ENCODE results near the gene CBX5. TPM values are rescaled to one million over a fixed set of nuclear protein-coding genes. Genes with fewer than 3 reads are reported as not detected.
"Not testable (repeated sequence)": the region's sequence is repeated elsewhere in the genome, so short reads cannot be mapped to it uniquely, and the experiment has no call there.

The CBX5 gene
- 100 to 1,000 TPM; 169 to 173 TPM for total RNA-seq

DNA sequence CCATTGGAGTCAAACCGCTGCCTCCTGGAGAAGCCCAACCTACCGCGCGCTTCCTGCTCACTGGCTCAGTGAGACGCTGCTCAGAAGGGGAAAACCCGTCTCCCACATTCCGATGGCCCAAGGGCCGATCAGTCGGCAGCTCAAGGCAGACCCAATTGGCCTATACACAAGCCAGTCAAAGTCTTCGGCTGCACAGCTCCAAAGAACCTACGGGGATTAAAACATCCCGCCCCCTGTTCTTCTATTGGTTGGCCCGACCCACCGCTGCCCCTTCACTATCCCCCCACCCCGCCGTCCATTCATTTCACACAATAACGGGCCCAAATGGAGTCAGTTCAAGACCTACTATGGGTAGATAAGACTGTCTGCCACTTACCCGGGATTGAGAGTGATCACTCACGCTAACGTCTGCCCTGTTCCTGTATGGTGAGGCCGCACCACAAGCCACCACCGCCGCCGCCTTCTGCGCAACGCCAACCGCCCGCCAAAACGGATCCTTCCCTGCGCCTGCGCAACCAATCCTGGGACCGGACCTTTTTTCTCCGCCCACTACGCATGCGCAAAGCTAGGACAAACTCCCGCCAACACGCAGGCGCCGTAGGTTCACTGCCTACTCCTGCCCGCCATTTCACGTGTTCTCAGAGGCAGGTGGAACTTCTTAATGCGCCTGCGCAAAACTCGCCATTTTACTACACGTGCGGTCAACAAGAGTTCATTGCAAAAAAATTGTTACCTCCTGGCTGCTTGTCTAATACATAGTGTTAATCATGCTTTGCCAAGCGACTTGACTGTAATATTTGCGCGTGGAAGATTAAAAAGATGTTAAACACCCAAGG lies at the start of gene CBX5:
CBX5 (minus strand) TSS at position 491 of the 836 bp plus-strand sequence. CDS start 22,472 bp downstream, outside the sequence.
- peaks cover 10% of the 10 kb centered on the region for H3K36me3 Mint-ChIP-seq (ENCODE audit: low read depth)
- peak; percentile 100 for DNase-seq
- no peak within 1 kb of the TSS for H3K4me3 Mint-ChIP-seq
- H3K27me3 Mint-ChIP-seq (ENCODE audit: low read depth) = no peaks in the 10 kb centered on the region
- peaks cover 54% of the 10 kb centered on the region for H3K4me1 Mint-ChIP-seq (ENCODE audit: low read depth)
- intact Hi-C loops (cut with micrococcal nuclease) = loop anchor here (1.0 to 5.0 kb wide), 15 partner anchors 10 to 1073 kb away; partner anchors contain the start of genes COPZ1, GPR84, HOXC10 and ITGB7
- no peak within 1 kb of the TSS for H3K27ac Mint-ChIP-seq
- no peaks in the 10 kb centered on the region for H3K9me3 Mint-ChIP-seq
- CTCF ChIA-PET = interaction anchor here (0.9 to 1.5 kb wide), 4 partner anchors 15 to 80 kb away, joined by 3 to 5 read pairs (median 3); no protein-coding TSS in a partner anchor

DNA sequence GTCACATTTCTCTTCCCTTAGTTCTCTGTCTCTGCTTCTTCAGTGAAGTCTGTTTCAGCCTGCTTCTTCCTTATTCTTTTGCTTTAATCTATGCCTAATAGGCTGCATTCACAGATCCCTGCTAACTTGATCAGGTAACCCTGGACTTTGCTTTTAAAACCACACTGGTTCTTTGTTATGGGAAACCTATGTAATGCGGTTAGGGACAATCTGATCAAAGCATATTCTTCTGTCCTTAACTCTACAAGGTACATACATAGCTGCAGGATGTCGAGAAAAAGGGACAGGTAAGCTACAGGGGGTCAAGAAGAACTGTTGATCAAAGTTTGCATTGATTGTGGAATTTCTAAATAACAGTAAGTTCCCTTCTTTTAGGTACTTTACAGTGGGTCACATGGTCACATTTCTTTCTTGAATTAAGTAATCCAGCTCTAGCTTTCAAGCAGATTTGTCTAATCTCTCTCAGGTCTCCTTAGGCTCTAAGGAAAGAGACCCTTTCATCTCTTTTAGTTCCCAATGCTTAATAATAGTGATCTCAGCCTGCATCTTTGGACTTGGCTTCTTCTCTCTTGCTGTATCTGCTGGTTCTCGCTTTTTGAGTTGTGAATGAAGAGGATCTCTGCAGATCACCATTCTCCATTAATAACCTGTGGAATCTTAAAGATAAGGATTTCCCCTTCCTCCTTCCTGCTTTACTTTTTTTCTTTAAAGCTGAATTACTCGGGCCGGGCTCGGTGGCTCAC lies 48.8 kb upstream of the CBX5 start:
- Mint-ChIP-seq H3K4me1 (ENCODE audit: low read depth) (peaks cover 76% of the 10 kb centered on the region), H3K27ac (peak overlapping the region; percentile 47), H3K36me3 (ENCODE audit: low read depth) (peaks cover 4% of the 10 kb centered on the region), H3K9me3 (no peaks in the 10 kb centered on the region), H3K27me3 (ENCODE audit: low read depth) (no peaks in the 10 kb centered on the region), H3K4me3 (no peak overlapping the region)
- CTCF ChIA-PET = interaction anchor here (1.4 to 1.6 kb wide), 3 partner anchors 9 to 71 kb away, joined by 4 to 6 read pairs (median 5); no protein-coding TSS in a partner anchor
- intact Hi-C loops (cut with micrococcal nuclease) = loop anchor here (5.0 kb wide), 1 partner anchor 86 kb away; no protein-coding TSS in a partner anchor
- DNase-seq = no peak

DNA sequence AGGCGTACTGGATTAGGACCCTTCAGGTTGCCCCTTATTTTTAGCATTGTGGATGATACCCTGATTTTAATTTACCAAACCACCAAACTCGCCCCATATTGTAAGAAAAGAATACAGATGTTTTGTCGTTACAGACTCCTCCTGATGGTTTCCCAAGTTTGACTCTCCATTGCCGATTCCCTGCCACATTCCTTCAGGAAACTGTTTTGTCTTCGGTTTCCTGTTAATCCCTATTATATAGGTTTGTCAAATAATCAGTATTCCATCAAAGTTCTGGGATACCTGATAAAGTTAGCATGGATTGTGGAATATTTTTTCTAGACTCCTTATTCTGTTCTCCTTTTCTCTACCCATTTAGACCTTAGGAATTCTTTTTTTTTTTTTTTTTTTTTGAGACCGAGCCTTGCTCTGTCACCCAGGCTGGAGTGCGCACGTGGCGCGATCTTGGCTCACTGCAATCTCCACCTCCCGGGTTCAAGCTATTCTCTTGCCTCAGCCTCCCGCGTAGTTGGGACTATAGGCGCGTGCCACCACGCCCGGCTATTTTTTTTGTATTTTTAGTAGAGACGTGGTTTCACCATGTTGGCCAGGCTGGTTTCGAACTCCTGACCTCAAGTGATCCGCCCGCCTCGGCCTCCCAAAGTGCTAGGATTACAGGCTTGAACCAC lies 45.7 kb upstream of the CBX5 start:
- H3K4me3 Mint-ChIP-seq = peak overlapping the region; percentile 100
- not testable (repeated sequence) for H3K36me3 Mint-ChIP-seq (ENCODE audit: low read depth); H3K9me3 Mint-ChIP-seq; DNase-seq; H3K27me3 Mint-ChIP-seq (ENCODE audit: low read depth)
- H3K4me1 Mint-ChIP-seq (ENCODE audit: low read depth) = peaks cover 52% of the 10 kb centered on the region
- CTCF ChIA-PET = interaction anchor here (0.6 to 4.9 kb wide), 29 partner anchors 9 to 1658 kb away, joined by 3 to 45 read pairs (median 4); partner anchors contain the start of gene NFE2
- peak overlapping the region; percentile 93 for H3K27ac Mint-ChIP-seq
- intact Hi-C loops (cut with micrococcal nuclease) = loop anchor here (1.0 to 5.0 kb wide), 4 partner anchors 45 to 598 kb away; partner anchors contain the start of genes CALCOCO1, CBX5 and HNRNPA1

DNA sequence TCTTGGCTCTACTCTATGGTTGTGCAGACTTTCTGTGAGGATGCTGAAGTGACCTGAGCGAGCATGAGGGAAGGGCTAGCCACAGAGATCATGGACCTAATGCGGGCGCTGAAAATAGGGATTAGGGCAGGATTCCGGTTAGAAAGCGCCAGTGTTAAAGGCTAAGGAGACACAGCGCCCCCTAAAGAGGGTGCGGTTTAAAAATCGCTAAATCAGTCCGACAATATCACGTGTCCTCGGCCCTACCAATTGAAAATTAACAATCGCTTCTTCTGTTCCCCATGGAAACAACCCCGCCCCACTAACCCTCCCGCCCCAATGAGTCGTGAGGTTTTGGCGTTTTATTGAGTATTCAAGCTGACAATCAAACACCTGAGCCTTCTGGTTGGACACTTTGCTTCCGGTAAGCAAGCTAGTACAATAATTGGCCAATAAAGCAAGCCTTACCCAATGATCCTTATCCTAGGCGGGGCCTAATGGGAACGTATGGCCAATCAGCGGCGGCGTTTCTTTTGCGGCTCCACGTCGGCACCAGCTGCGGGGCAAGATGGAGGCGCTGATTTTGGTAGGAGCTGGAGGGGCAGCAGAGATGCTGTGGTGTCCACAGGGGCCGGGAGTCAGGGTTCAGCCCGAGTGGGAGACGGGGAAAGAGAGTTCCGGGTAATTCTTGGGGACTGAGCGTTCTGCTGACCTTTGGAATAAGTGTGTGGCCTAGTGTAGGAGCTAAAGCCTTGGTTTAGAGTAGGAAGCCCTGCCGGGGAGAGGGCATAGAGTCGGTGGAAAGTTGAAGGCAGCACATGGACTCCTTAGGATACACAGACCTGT lies 44.9 kb upstream of the CBX5 start, which contains the start of gene COPZ1:
COPZ1 (plus strand) TSS at position 515 of the 825 bp plus-strand sequence; CDS start at position 548, 33 bp downstream.
- intact Hi-C loops (cut with micrococcal nuclease) = loop anchor here (1.0 to 5.0 kb wide), 8 partner anchors 34 to 598 kb away; partner anchors contain the start of genes CALCOCO1, CBX5, GPR84 and HNRNPA1
- Mint-ChIP-seq H3K27ac (peak within 1 kb of the TSS; percentile 93), H3K27me3 (ENCODE audit: low read depth) (no peaks in the 10 kb centered on the region), H3K36me3 (ENCODE audit: low read depth) (peaks cover 4% of the 10 kb centered on the region), H3K4me1 (ENCODE audit: low read depth) (peaks cover 44% of the 10 kb centered on the region), H3K9me3 (no peaks in the 10 kb centered on the region), H3K4me3 (peak within 1 kb of the TSS; percentile 100)
- CTCF ChIA-PET = interaction anchor here (0.6 to 4.9 kb wide), 36 partner anchors 8 to 1118 kb away, joined by 3 to 45 read pairs (median 4); partner anchors contain the start of gene NFE2
- peak; percentile 98 for DNase-seq

DNA sequence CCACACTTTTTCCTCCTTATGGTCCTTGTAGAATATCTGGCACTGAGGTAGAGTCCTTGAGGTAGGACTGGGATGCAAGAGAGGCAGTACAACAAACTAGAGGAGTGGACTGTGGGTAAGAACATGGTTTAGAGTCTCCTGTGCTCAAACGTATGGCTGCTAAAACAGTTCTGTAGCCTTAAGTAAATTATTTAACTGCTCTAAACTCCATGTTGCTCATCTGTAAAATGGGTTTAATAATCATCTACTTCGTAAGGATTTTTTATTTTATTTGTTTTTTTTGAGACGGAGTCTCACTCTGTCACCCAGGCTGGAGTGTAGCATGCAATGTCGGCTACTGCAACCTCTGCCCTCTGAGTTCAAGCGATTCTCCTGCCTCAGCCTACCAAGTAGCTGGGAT lies 41.4 kb upstream of the CBX5 start:
- Mint-ChIP-seq H3K4me1 (ENCODE audit: low read depth) (peaks cover 13% of the 10 kb centered on the region), H3K36me3 (ENCODE audit: low read depth) (peaks cover 4% of the 10 kb centered on the region), H3K4me3 (no peak overlapping the region), H3K9me3 (no peaks in the 10 kb centered on the region), H3K27ac (no peak overlapping the region), H3K27me3 (ENCODE audit: low read depth) (no peaks in the 10 kb centered on the region)
- CTCF ChIA-PET = interaction anchor here (0.8 to 2.3 kb wide), 4 partner anchors 11 to 58 kb away, joined by 3 to 7 read pairs (median 4); no protein-coding TSS in a partner anchor
- intact Hi-C loops (cut with micrococcal nuclease) = no loop called here
- no peak for DNase-seq

DNA sequence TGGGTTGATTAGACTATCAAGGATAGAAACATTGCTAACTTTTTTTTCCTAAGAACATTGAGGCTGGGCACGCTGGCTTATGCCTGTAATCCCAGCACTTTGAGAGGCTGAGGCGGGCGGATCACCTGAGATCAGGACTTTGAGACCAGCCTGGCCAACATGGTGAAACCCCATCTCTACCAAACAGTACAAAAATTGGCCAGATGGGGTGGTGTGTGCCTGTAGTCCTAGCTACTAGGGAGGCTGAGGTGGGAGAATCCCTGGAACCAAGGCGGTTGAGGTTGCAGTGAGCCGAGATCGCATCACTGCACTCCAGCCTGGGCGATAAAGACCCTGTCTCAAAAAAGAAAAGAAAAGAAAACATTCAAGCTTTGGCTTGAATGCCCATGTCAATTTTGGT lies 32.4 kb upstream of the CBX5 start:
- H3K27me3 Mint-ChIP-seq (ENCODE audit: low read depth); H3K9me3 Mint-ChIP-seq; H3K4me3 Mint-ChIP-seq; H3K4me1 Mint-ChIP-seq (ENCODE audit: low read depth); H3K27ac Mint-ChIP-seq; intact Hi-C loops (cut with micrococcal nuclease); H3K36me3 Mint-ChIP-seq (ENCODE audit: low read depth); DNase-seq: not testable (repeated sequence)
- CTCF ChIA-PET = interaction anchor here (0.8 to 1.2 kb wide), 2 partner anchors 22 to 60 kb away, joined by 3 to 4 read pairs; no protein-coding TSS in a partner anchor

DNA sequence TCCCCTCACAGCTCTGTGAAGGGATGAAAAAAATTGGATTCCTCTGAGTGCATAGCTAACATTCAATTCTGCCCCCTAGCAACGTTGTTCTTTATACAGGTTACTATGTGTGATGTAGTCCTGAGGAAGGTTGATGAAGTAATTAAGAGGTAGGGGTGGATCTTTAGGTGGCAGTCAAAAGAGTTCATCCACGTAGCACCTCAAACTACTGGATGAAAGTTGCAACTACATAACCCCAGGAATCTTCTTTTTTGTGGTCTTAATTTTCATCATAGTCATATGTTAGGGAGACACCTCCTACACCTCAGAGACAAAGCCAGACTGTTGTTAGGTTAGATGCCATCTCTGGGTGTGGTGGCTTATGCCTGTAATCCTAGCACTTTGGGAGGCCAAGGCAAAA lies 31.1 kb upstream of the CBX5 start:
- CTCF ChIA-PET = interaction anchor here (0.6 to 0.9 kb wide), 3 partner anchors 17 to 75 kb away, joined by 3 read pairs; no protein-coding TSS in a partner anchor
- DNase-seq = no peak
- peaks cover 5% of the 10 kb centered on the region for H3K27me3 Mint-ChIP-seq (ENCODE audit: low read depth)
- H3K4me3 Mint-ChIP-seq = no peak overlapping the region
- H3K27ac Mint-ChIP-seq = no peak overlapping the region
- H3K36me3 Mint-ChIP-seq (ENCODE audit: low read depth) = no peaks in the 10 kb centered on the region
- intact Hi-C loops (cut with micrococcal nuclease) = no loop called here
- no peaks in the 10 kb centered on the region for H3K9me3 Mint-ChIP-seq
- peaks cover 4% of the 10 kb centered on the region for H3K4me1 Mint-ChIP-seq (ENCODE audit: low read depth)

DNA sequence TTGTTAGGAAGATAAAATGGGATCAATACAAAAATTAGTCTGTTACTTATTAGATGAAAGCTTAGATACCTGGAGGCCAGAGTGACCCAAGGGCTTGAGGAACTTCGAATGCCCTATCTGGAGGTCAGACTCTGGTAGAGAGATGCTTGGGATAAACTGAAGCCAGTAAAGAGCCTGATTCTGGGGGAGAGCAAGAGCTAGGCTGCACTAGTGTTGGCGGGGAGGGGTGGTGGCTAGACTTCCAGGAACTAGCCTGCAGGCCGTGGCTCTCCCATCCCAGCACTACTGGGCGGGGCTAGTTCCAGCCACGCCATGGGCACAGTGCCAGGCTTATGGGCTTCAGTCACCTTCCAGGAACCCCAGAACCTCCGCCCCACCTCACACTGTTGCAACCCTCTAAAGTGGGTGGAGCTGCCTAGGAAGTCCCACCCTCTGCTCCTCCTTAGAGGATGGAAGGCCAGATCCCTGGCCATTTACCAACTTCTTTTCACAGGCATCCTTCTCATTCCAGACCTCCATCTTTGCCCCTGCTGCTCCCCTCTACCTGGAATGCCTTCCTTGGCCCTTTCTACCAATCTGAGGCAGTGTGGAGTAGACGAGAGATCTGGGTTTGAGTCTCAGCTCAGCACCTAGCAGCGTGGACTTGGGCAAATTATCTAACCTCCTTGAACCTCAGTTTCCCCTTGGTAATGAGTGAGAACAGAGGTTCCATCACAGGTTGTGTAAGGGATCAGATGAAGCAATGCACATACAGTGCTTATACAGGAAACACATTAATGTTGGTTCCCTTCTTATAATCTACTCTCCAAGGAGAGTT lies 27.2 kb upstream of the CBX5 start:
- H3K4me3 Mint-ChIP-seq = no peak overlapping the region
- peak; percentile 24 for DNase-seq
- CTCF ChIA-PET = interaction anchor here (0.6 to 1.8 kb wide), 9 partner anchors 13 to 322 kb away, joined by 3 to 5 read pairs (median 4); partner anchors contain the start of genes COPZ1 and HOXC10
- H3K27ac Mint-ChIP-seq = no peak overlapping the region
- intact Hi-C loops (cut with micrococcal nuclease) = no loop called here
- peaks cover 4% of the 10 kb centered on the region for H3K4me1 Mint-ChIP-seq (ENCODE audit: low read depth)
- H3K9me3 Mint-ChIP-seq = no peaks in the 10 kb centered on the region
- peaks cover 28% of the 10 kb centered on the region for H3K27me3 Mint-ChIP-seq (ENCODE audit: low read depth)
- H3K36me3 Mint-ChIP-seq (ENCODE audit: low read depth) = no peaks in the 10 kb centered on the region

DNA sequence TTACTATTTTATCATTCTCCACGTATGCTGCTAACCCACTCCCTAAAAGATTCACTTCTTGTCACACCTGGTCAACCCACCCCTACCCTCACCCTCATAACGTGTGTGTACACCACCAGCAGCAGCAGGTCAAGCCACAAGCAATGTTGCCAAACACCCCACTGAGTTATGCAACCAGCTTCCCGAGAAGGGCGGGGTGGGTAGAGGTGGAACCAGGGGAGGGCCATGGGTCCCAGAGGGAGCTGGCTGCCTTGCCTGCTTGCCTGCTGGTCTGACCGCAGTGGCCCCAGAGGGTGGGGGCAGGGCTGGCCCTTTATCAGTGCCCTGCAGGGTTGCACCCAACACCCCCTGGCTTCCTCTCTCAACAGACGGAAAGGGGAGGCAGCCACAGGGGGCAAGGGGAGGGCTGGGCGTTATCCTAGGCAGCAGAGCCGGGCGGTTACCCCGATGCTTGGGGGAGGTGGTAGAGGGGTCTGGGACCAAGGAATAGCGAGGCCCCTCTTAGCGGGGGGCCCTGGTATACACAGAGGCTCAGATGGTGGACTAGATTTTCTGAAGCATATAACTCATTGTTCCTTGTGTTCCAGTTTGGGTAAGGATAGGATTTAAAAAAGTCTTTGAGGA lies 24.4 kb upstream of the CBX5 start:
- H3K9me3 Mint-ChIP-seq = no peaks in the 10 kb centered on the region
- peaks cover 50% of the 10 kb centered on the region for H3K27me3 Mint-ChIP-seq (ENCODE audit: low read depth)
- H3K27ac Mint-ChIP-seq = no peak overlapping the region
- H3K4me3 Mint-ChIP-seq = no peak overlapping the region
- CTCF ChIA-PET = interaction anchor here (1.1 kb wide), 1 partner anchor 21 kb away, joined by 3 read pairs; the partner anchor contains the start of gene COPZ1
- DNase-seq = no peak
- H3K36me3 Mint-ChIP-seq (ENCODE audit: low read depth) = no peaks in the 10 kb centered on the region
- intact Hi-C loops (cut with micrococcal nuclease) = no loop called here
- H3K4me1 Mint-ChIP-seq (ENCODE audit: low read depth) = peaks cover 12% of the 10 kb centered on the region

DNA sequence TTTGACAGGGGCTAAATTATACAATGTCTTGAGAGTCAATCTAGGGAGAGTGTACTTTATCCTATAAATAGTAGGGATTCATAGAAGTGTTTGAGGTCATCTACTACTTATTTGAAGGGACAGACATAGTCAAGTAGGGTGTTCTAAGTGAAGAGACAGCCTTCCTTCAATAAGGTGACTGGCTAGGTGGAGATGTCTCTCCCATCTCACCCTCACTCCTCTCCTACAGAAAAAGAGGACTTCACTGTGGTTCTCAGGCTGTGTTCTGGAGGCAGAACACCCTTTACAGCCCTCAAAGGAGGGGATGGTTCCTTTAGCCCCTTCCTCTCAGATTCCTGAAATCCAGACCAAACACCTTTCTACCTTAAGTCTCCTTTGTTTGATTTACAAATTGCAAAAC lies 23.7 kb upstream of the CBX5 start:
- no peak for DNase-seq
- Mint-ChIP-seq H3K27ac (no peak overlapping the region), H3K4me3 (no peak overlapping the region), H3K4me1 (ENCODE audit: low read depth) (peaks cover 12% of the 10 kb centered on the region), H3K27me3 (ENCODE audit: low read depth) (peaks cover 54% of the 10 kb centered on the region), H3K9me3 (no peaks in the 10 kb centered on the region), H3K36me3 (ENCODE audit: low read depth) (no peaks in the 10 kb centered on the region)
- CTCF ChIA-PET = no interaction called here
- intact Hi-C loops (cut with micrococcal nuclease) = no loop called here
